ENCODE results near the gene LRRC4C.

DNA sequence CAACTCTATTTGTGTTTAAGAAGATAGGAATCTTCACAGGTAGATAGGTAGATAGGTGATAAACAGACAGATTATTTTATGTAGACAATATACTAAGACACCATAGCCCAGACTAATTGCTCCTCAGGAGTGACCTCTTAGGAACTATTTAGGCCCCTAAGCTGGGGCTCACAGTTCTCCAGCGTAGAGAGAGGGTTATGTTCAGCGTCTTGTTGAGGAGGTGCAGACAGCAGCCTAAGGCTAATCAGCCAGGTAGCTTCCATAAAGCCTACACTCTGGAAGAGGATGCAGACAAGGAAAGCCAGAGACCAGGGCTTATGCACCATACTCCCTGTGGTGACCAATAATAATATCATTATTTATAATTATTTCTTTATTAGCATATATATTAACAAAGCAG, 705.2 kb downstream of the LRRC4C start:
- TF ChIP-seq RELA (IDR thresholded peaks at IDR 0.05; ENCODE audit: borderline replicate concordance, partially characterized antibody) (no peak), TAF1 (IDR thresholded peaks at IDR 0.05; ENCODE audit: borderline replicate concordance, low read depth, low read length) (no peak), CHD2 (IDR thresholded peaks at IDR 0.05; ENCODE audit: borderline replicate concordance, low read depth, low read length) (no peak), RFX5 (IDR thresholded peaks at IDR 0.05; ENCODE audit: low read depth, low read length) (no peak), SMAD5 (IDR thresholded peaks at IDR 0.05; ENCODE audit: low read depth) (no peak), CHD4 (IDR thresholded peaks at IDR 0.05) (no peak), EP300 (IDR thresholded peaks at IDR 0.05; ENCODE audit: borderline replicate concordance in 1 of 2, control insufficient read depth in 1 of 2, low read depth in 2 of 2, low read length in 2 of 2) (no peak), SPI1 (IDR thresholded peaks at IDR 0.05; ENCODE audit: borderline replicate concordance, insufficient read depth, low read depth, low read length) (no peak), POLR2A (IDR thresholded peaks at IDR 0.05; ENCODE audit: low read depth, low read length) (no peak), ZNF384 (IDR thresholded peaks at IDR 0.05; ENCODE audit: borderline replicate concordance, low read depth, low read length) (no peak)
- TF ChIP-seq, protein P1, sequence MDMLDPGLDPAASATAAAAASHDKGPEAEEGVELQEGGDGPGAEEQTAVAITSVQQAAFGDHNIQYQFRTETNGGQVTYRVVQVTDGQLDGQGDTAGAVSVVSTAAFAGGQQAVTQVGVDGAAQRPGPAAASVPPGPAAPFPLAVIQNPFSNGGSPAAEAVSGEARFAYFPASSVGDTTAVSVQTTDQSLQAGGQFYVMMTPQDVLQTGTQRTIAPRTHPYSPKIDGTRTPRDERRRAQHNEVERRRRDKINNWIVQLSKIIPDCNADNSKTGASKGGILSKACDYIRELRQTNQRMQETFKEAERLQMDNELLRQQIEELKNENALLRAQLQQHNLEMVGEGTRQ (IDR thresholded peaks at IDR 0.05; ENCODE audit: borderline replicate concordance, low read depth, low read length), result no peak
- TF ChIP-seq, protein P2, sequence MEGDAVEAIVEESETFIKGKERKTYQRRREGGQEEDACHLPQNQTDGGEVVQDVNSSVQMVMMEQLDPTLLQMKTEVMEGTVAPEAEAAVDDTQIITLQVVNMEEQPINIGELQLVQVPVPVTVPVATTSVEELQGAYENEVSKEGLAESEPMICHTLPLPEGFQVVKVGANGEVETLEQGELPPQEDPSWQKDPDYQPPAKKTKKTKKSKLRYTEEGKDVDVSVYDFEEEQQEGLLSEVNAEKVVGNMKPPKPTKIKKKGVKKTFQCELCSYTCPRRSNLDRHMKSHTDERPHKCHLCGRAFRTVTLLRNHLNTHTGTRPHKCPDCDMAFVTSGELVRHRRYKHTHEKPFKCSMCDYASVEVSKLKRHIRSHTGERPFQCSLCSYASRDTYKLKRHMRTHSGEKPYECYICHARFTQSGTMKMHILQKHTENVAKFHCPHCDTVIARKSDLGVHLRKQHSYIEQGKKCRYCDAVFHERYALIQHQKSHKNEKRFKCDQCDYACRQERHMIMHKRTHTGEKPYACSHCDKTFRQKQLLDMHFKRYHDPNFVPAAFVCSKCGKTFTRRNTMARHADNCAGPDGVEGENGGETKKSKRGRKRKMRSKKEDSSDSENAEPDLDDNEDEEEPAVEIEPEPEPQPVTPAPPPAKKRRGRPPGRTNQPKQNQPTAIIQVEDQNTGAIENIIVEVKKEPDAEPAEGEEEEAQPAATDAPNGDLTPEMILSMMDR (IDR thresholded peaks at IDR 0.05 in 2 of 3, conservative IDR thresholded peaks at IDR 0.05 in 1 of 3; ENCODE audit: control insufficient read depth in 2 of 3, extremely low read depth in 1 of 3, insufficient read depth in 1 of 3, low read depth in 3 of 3, low read length in 3 of 3), result no peak
- TF ChIP-seq, protein P3, sequence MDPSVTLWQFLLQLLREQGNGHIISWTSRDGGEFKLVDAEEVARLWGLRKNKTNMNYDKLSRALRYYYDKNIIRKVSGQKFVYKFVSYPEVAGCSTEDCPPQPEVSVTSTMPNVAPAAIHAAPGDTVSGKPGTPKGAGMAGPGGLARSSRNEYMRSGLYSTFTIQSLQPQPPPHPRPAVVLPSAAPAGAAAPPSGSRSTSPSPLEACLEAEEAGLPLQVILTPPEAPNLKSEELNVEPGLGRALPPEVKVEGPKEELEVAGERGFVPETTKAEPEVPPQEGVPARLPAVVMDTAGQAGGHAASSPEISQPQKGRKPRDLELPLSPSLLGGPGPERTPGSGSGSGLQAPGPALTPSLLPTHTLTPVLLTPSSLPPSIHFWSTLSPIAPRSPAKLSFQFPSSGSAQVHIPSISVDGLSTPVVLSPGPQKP (IDR thresholded peaks at IDR 0.05; ENCODE audit: low read depth, low read length), result no peak
